Eye (tissue), 1 donor: ENCODE results near the gene SIRT2.
A peak's percentile ranks its signal among the peaks of the same experiment; 100 is the strongest.
"Not testable (repeated sequence)": the region's sequence is repeated elsewhere in the genome, so short reads cannot be mapped to it uniquely, and the experiment has no call there.

Experiments
- DNase-seq: peaks from one replicate; pipeline ENCODE4 v3.0.0-alpha.2; 2015

Gene SIRT2

GRCh38 chr19:38892841-38893240, 6.6 kb downstream of the SIRT2 start:
- DNase-seq: no peak

GRCh38 chr19:38891771-38892170, 7.6 kb downstream of the SIRT2 start:
- DNase-seq: no peak

GRCh38 chr19:38890686-38891085, 8.7 kb downstream of the SIRT2 start:
- no peak for DNase-seq

GRCh38 chr19:38889803-38890202, 9.6 kb downstream of the SIRT2 start:
- no peak for DNase-seq

- no peak for DNase-seq
Measured at GRCh38 chr19:38888876-38889275, 10.5 kb downstream of the SIRT2 start.

- DNase-seq: not testable (repeated sequence)
Measured at GRCh38 chr19:38884691-38885090, 14.7 kb downstream of the SIRT2 start.

GRCh38 chr19:38883286-38883685, 16.1 kb downstream of the SIRT2 start:
- no peak for DNase-seq

- DNase-seq: no peak
Measured at GRCh38 chr19:38880882-38881609, 18.4 kb downstream of the SIRT2 start.

GRCh38 chr19:38880076-38880881, 19.1 kb downstream of the SIRT2 start:
- DNase-seq: no peak

- DNase-seq: no peak
Measured at GRCh38 chr19:38879400-38879751, 20.0 kb downstream of the SIRT2 start.

GRCh38 chr19:38878575-38879399, 20.6 kb downstream of the SIRT2 start:
- DNase-seq: no peak

GRCh38 chr19:38877781-38878574, 21.4 kb downstream of the SIRT2 start, which contains the start of gene RINL:
Gene RINL (minus strand): TSS chr19:38878275. CDS start chr19:38876742, 1,533 bp downstream.
- DNase-seq: no peak

GRCh38 chr19:38875656-38876395, 23.6 kb downstream of the SIRT2 start:
- DNase-seq: no peak

GRCh38 chr19:38873400-38873799, 26.0 kb downstream of the SIRT2 start:
- DNase-seq: not testable (repeated sequence)

- no peak for DNase-seq
Measured at GRCh38 chr19:38870612-38871011, 28.8 kb downstream of the SIRT2 start.

- DNase-seq: peak; percentile 87
Measured at GRCh38 chr19:38869836-38870607, 29.4 kb downstream of the SIRT2 start.

GRCh38 chr19:38869160-38869835, 30.1 kb downstream of the SIRT2 start:
- DNase-seq: no peak

GRCh38 chr19:38868551-38868950, 30.9 kb downstream of the SIRT2 start:
- DNase-seq: no peak

- no peak for DNase-seq
Measured at GRCh38 chr19:38867171-38867780, 32.1 kb downstream of the SIRT2 start.
